Measurements from ENCODE around the gene RALB. TPM values are rescaled to one million over a fixed set of nuclear protein-coding genes. Genes with fewer than 3 reads are reported as not detected.

Gene RALB
- total and polyA plus RNA-seq, 8 donors: 26.3 to 87.4 (median 41.5) TPM

DNA sequence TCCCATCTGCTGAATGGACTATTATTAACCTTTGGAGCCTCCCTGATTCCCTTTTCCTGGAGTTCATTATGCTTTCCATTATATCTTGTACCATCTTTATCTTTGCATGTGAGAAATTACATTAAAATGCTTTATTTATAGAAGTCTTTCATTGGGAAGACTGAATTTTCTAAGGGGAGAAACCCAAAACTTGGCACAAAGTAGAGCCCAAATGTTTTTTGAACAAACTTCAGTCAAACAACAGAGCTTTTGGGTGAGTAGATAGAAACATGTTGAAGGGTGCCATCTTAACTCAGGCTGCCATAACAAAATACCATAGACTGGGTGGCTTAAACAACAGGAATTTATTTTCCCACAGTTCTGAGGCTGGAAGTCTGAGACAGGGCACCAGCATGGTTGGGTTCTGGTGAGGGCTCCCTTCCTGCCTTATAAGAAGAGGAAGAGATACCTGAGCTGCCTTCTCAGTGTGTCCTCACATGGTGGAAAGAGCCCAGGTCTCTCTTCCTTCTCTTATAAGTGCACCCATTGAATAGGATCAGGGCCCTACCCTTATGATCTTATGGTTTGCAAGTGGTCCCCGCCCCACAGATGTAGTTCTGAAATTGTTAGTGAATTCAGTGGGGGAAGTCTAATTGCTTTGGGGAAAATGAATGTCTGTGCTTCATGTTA lies 19.2 kb downstream of the RALB start:
- no peaks in the 10 kb centered on the region for H3K9me3 ChIP-seq
- no peak overlapping the region for H3K4me3 ChIP-seq
- peaks cover 7 to 23% (median 18%) of the 10 kb centered on the region in 4 donors for H3K4me1 ChIP-seq
- H3K27me3 ChIP-seq: no peaks in the 10 kb centered on the region
- TF ChIP-seq POLR2AphosphoS5 (IDR thresholded peaks at IDR 0.05): no peak
- no peak for TF ChIP-seq POLR2A (IDR thresholded peaks at IDR 0.05)
- TF ChIP-seq CTCF (IDR thresholded peaks at IDR 0.05): no peak
- no peak for TF ChIP-seq EP300 (IDR thresholded peaks at IDR 0.05)
- 92 to 100% (median 98%) methylated on average over 1 of the region's 1 CpG for WGBS, 5 donors
- H3K27ac ChIP-seq: no peak overlapping the region
- peaks cover 0 to 5% (median 0%) of the 10 kb centered on the region in 4 donors for H3K36me3 ChIP-seq
- DNase-seq: no peak
- intact Hi-C loops (cut with DNase I; ENCODE audit: low total_unique reads): no loop called here

GRCh38 chr2:120272763-120273481 lies 20.3 kb downstream of the RALB start:
- intact Hi-C loops (cut with DNase I; ENCODE audit: low total_unique reads): no loop called here
- peaks cover 0 to 5% (median 0%) of the 10 kb centered on the region in 4 donors for H3K36me3 ChIP-seq
- no peak overlapping the region for H3K27ac ChIP-seq
- no peaks in the 10 kb centered on the region for H3K27me3 ChIP-seq
- no peak overlapping the region for H3K4me3 ChIP-seq
- H3K9me3 ChIP-seq: no peaks in the 10 kb centered on the region
- no peak for DNase-seq
- WGBS, 5 donors: 87 to 94% (median 91%) methylated on average over 4 of the region's 4 CpGs
- no peak for TF ChIP-seq POLR2A (IDR thresholded peaks at IDR 0.05)
- no peak for TF ChIP-seq POLR2AphosphoS5 (IDR thresholded peaks at IDR 0.05)
- no peak for TF ChIP-seq EP300 (IDR thresholded peaks at IDR 0.05)
- no peak for TF ChIP-seq CTCF (IDR thresholded peaks at IDR 0.05)
- H3K4me1 ChIP-seq: peaks cover 7 to 22% (median 18%) of the 10 kb centered on the region in 4 donors

DNA sequence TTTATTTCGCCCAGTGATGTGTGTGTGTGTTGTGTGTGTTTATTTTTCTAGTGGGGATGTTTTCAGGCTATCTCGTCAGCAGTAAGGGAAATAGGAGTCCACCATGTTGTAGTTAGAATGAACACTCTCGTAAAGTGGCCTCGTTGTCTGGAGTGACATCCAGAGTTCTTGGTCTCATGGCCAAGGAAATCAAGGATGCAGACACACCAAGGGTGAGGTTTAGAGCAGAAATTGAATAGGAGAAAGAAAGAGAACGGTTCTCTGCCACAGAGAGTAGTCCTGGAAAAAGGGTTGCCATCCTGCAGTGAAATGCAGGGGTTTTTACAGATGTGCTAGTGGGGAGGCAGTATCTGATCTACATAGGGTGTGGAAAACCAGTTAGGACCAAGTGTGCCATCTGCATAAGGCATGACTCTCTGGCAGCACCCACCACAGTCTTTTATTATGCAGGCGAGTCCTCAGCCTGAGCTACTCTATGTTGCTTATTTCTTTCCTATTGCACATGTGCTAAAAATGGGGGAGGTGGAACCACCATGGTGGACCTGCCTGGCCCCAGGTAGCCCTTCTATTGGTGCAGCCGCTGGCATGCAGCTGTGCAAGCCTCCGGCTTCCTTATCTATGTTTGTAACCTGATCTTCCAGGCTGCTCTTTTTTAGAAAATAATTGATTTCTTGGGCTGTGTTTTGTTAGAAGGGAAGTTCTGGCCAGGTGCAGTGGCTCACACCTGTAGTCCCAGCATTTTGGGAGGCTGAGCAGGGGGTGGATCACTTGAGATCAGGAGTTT lies 23.2 kb downstream of the RALB start:
- intact Hi-C loops (cut with DNase I; ENCODE audit: low total_unique reads): no loop called here
- H3K4me1 ChIP-seq: peaks cover 1 to 10% (median 4%) of the 10 kb centered on the region in 4 donors
- no peak overlapping the region for H3K27ac ChIP-seq
- 78 to 88% (median 85%) methylated on average over 8 of the region's 8 CpGs for WGBS, 5 donors
- H3K27me3 ChIP-seq: no peaks in the 10 kb centered on the region
- H3K9me3 ChIP-seq: no peaks in the 10 kb centered on the region
- peaks cover 15 to 28% (median 26%) of the 10 kb centered on the region in 4 donors for H3K36me3 ChIP-seq
- no peak overlapping the region for H3K4me3 ChIP-seq
- no peak for DNase-seq
- TF ChIP-seq POLR2AphosphoS5 (IDR thresholded peaks at IDR 0.05) (no peak), EP300 (IDR thresholded peaks at IDR 0.05) (no peak), POLR2A (IDR thresholded peaks at IDR 0.05) (no peak), CTCF (IDR thresholded peaks at IDR 0.05) (no peak)

DNA sequence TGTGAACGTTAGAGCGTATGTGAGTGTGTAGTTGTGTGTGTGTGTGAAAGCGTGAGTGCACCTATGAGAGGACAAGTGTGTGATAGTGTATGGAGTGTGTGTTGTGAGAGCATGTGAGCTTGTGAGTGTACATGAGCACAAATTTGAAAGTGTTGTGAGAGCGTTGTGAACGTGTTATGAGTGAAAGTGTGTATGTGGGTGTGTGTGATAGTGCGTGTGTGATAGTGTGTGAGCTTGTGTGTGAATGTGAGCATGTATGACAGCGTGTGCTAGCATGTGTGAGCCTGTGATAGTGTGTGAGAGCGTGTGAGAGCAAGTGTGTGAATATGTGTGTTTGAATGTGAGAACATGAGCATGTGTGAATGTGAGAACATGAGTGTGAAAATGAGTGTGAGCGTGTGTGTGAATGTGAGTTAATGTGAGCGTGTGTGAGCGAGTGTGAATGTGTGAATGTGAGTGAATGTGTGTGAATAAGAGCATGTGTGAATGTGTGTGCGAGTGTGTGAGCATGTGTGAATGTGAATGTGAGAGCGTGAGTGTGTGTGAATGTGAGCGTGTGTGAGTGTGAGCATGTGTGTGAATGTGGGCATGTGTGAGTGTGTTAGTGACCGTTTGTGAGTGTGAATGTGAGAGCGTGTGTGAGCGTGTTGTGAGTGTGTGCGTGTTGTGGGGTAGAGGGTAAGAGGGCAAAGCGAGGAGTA lies 25.0 kb downstream of the RALB start:
- Histone ChIP-seq H3K27ac (no peak overlapping the region), H3K36me3 (peaks cover 15 to 42% (median 40%) of the 10 kb centered on the region in 4 donors), H3K9me3 (no peaks in the 10 kb centered on the region), H3K27me3 (no peaks in the 10 kb centered on the region), H3K4me3 (no peak overlapping the region), H3K4me1 (peaks cover 0 to 6% (median 0%) of the 10 kb centered on the region in 4 donors)
- WGBS, 5 donors: 87 to 97% (median 92%) methylated on average over 19 of the region's 19 CpGs
- intact Hi-C loops (cut with DNase I; ENCODE audit: low total_unique reads): no loop called here
- DNase-seq: no peak
- TF ChIP-seq CTCF (IDR thresholded peaks at IDR 0.05) (no peak), EP300 (IDR thresholded peaks at IDR 0.05) (no peak), POLR2A (IDR thresholded peaks at IDR 0.05) (no peak)

Data from stomach (tissue), 9 donors.